OCI-LY1 (cell line): ENCODE data around the gene CDHR5.

ENCODE experiments used
- H2AFZ ChIP-seq: fragments of 200-600 bp; sonication (generic), shearing (Covaris generic); 2 replicates; pipeline ENCODE4 v1.6.0; 2014; ENCODE audit warnings: antibody characterized with exemption, mild to moderate bottlenecking, low read length
- H3F3A ChIP-seq: fragments of 200-600 bp; sonication (generic), shearing (Covaris generic); 2 replicates; pipeline ENCODE4 v1.6.0; 2014; ENCODE audit warnings: mild to moderate bottlenecking, antibody characterized with exemption, low read length, moderate library complexity; ENCODE audit not compliant: insufficient read depth
- H3K27ac ChIP-seq: fragments of 200-600 bp; sonication (generic); 2 replicates; pipeline ENCODE4 v1.5.1; 2014; ENCODE audit warnings: low read length, mixed run types, mild to moderate bottlenecking, low read depth; ENCODE audit not compliant: poor library complexity, severe bottlenecking
- H3K27me3 ChIP-seq: fragments of 200-600 bp; sonication (generic); 2 replicates; pipeline ENCODE4 v1.6.0; 2014; ENCODE audit warnings: antibody characterized with exemption, mild to moderate bottlenecking, low read length, moderate library complexity; ENCODE audit not compliant: insufficient read depth
- H3K36me3 ChIP-seq: fragments of 200-600 bp; sonication (generic); 2 replicates; pipeline ENCODE4 v1.6.1; 2014; ENCODE audit warnings: mild to moderate bottlenecking, antibody characterized with exemption, low read length, moderate library complexity, mixed read lengths; ENCODE audit not compliant: insufficient read depth
- H3K4me1 ChIP-seq: fragments of 200-600 bp; sonication (generic); 2 replicates; pipeline ENCODE4 v1.5.1; 2014; ENCODE audit warnings: mild to moderate bottlenecking, low read length, moderate library complexity; ENCODE audit not compliant: insufficient read depth, severe bottlenecking
- H3K4me2 ChIP-seq: fragments of 200-600 bp; sonication (generic), shearing (Covaris generic); 2 replicates; pipeline ENCODE4 v1.6.1; 2014; ENCODE audit warnings: low read length
- H3K4me3 ChIP-seq: fragments of 200-600 bp; sonication (generic); 2 replicates; pipeline ENCODE4 v1.5.1; 2014; ENCODE audit warnings: low read length, low read depth, mild to moderate bottlenecking, mixed read lengths; ENCODE audit not compliant: poor library complexity, severe bottlenecking
- H3K79me2 ChIP-seq: fragments of 200-600 bp; shearing (Covaris generic); 2 replicates; pipeline ENCODE4 v1.6.1; 2016; ENCODE audit warnings: mixed run types, low read length, mixed read lengths; ENCODE audit not compliant: insufficient read depth
- H3K9ac ChIP-seq: fragments of 200-600 bp; sonication (generic), shearing (Covaris generic); 2 replicates; pipeline ENCODE4 v1.6.1; 2014; ENCODE audit warnings: mild to moderate bottlenecking, low read length, mixed read lengths
- H3K9me2 ChIP-seq: fragments of 200-600 bp; sonication (generic), shearing (Covaris generic); 2 replicates; pipeline ENCODE4 v1.6.1; 2014; ENCODE audit warnings: low read depth, mild to moderate bottlenecking, low read length, mixed read lengths
- H3K9me3 ChIP-seq: fragments of 200-600 bp; shearing (Covaris generic); 2 replicates; pipeline ENCODE4 v1.6.1; 2014; ENCODE audit warnings: low read length, mixed read lengths
- H4K20me1 ChIP-seq: fragments of 200-600 bp; sonication (generic), shearing (Covaris generic); 2 replicates; pipeline ENCODE4 v1.6.0; 2016; ENCODE audit warnings: mild to moderate bottlenecking, low read length; ENCODE audit not compliant: insufficient read depth
- CTCF ChIP-seq: fragments of 200-600 bp; sonication (generic), shearing (Covaris generic); IDR thresholded peaks from 2 replicates; pipeline ENCODE4 v1.5.1; 2017; ENCODE audit warnings: mild to moderate bottlenecking, antibody characterized with exemption, low read length, moderate library complexity, mixed read lengths
- EZH2 ChIP-seq: fragments of 200-600 bp; sonication (generic), shearing (Covaris generic); IDR thresholded peaks from 2 replicates; pipeline ENCODE4 v1.8.0; 2017; ENCODE audit warnings: borderline replicate concordance, mixed run types, mild to moderate bottlenecking, antibody characterized with exemption, low read length, moderate library complexity, mixed read lengths

Gene CDHR5

GRCh38 chr11:625636-626268 is 997 bp upstream of the CDHR5 start:
- Histone ChIP-seq H3K79me2 (no peaks in the 10 kb centered on the region), H3K4me3 (no peak overlapping the region), H3K4me2 (no peak overlapping the region), H3K9me2 (no peaks in the 10 kb centered on the region), H3K4me1 (peaks cover 18% of the 10 kb centered on the region), H2AFZ (no peak overlapping the region), H3K27me3 (0 out of 2 replicates have a peak, but pooled peaks cover 3% of the 10 kb centered on the region), H3K9me3 (no peaks in the 10 kb centered on the region), H3K9ac (no peak overlapping the region), H3K36me3 (peaks cover 8% of the 10 kb centered on the region; the same call in 1 of the 2 replicates), H3F3A (no peaks in the 10 kb centered on the region), H3K27ac (no peak overlapping the region), H4K20me1 (no peaks in the 10 kb centered on the region)
- no peak for TF ChIP-seq CTCF
- TF ChIP-seq EZH2: no peak

- Histone ChIP-seq H3K36me3 (peaks cover 8% of the 10 kb centered on the region; the same call in 1 of the 2 replicates), H4K20me1 (no peaks in the 10 kb centered on the region), H3K9me3 (no peaks in the 10 kb centered on the region), H3K4me1 (peaks cover 13% of the 10 kb centered on the region), H3K9me2 (no peaks in the 10 kb centered on the region), H3K9ac (no peak overlapping the region), H3F3A (no peaks in the 10 kb centered on the region), H3K4me3 (no peak overlapping the region), H3K27ac (no peak overlapping the region), H3K79me2 (no peaks in the 10 kb centered on the region), H3K27me3 (0 out of 2 replicates have a peak, but pooled peaks cover 3% of the 10 kb centered on the region), H2AFZ (no peak overlapping the region), H3K4me2 (no peak overlapping the region)
- TF ChIP-seq EZH2 (no peak), CTCF (no peak)
Measured at GRCh38 chr11:623999-624704, 603 bp downstream of the CDHR5 start.

GRCh38 chr11:623349-623869 is 1.3 kb downstream of the CDHR5 start:
- no peaks in the 10 kb centered on the region for H4K20me1 ChIP-seq
- no peak overlapping the region for H3K4me2 ChIP-seq
- H3K9me2 ChIP-seq: no peaks in the 10 kb centered on the region
- 0 out of 2 replicates have a peak, but pooled peaks cover 3% of the 10 kb centered on the region for H3K27me3 ChIP-seq
- H3K9ac ChIP-seq: no peak overlapping the region
- no peaks in the 10 kb centered on the region for H3K79me2 ChIP-seq
- H3K9me3 ChIP-seq: no peaks in the 10 kb centered on the region
- no peak overlapping the region for H3K27ac ChIP-seq
- TF ChIP-seq CTCF: no peak
- H3K36me3 ChIP-seq: peaks cover 8% of the 10 kb centered on the region; the same call in 1 of the 2 replicates
- H3K4me3 ChIP-seq: no peak overlapping the region
- H3F3A ChIP-seq: no peaks in the 10 kb centered on the region
- H2AFZ ChIP-seq: no peak overlapping the region
- H3K4me1 ChIP-seq: peaks cover 5% of the 10 kb centered on the region
